Activated T-cell treated with anti-CD3 and anti-CD28 coated beads, Interleukin-2, amount 50 U/mL, for 1 hour (primary cell): ENCODE results near the gene SERINC3.

Source experiments
- DNase-seq: peaks from one replicate; pipeline ENCODE4 v3.0.0-alpha.2; 2020

Gene SERINC3

GRCh38 chr20:44532259-44532980 is 10.6 kb upstream of the SERINC3 start:
- DNase-seq = peak; percentile 23

GRCh38 chr20:44528309-44528708 is 6.4 kb upstream of the SERINC3 start:
- DNase-seq = no peak

GRCh38 chr20:44527716-44528199 is 5.9 kb upstream of the SERINC3 start:
- no peak for DNase-seq

GRCh38 chr20:44526129-44526528 is 4.3 kb upstream of the SERINC3 start:
- no peak for DNase-seq

GRCh38 chr20:44523746-44524145 is 1.9 kb upstream of the SERINC3 start:
- DNase-seq = no peak

- no peak for DNase-seq
Measured at GRCh38 chr20:44522841-44523240, 971 bp upstream of the SERINC3 start.

- peak; percentile 21 for DNase-seq
Measured at GRCh38 chr20:44520881-44521280, 989 bp downstream of the SERINC3 start.

- DNase-seq = no peak
Measured at GRCh38 chr20:44518248-44518647, 3.6 kb downstream of the SERINC3 start.

- no peak for DNase-seq
Measured at GRCh38 chr20:44517454-44517853, 4.4 kb downstream of the SERINC3 start.

GRCh38 chr20:44516491-44516890 is 5.4 kb downstream of the SERINC3 start:
- DNase-seq = no peak

- DNase-seq = no peak
Measured at GRCh38 chr20:44513871-44514270, 8.0 kb downstream of the SERINC3 start.

GRCh38 chr20:44509762-44510161 is 12.1 kb downstream of the SERINC3 start:
- no peak for DNase-seq

GRCh38 chr20:44504402-44505307 is 17.2 kb downstream of the SERINC3 start:
- no peak for DNase-seq

- DNase-seq = no peak
Measured at GRCh38 chr20:44502968-44503367, 18.9 kb downstream of the SERINC3 start.

- no peak for DNase-seq
Measured at GRCh38 chr20:44501448-44501847, 20.4 kb downstream of the SERINC3 start.

- no peak for DNase-seq
Measured at GRCh38 chr20:44500221-44500620, 21.6 kb downstream of the SERINC3 start.

GRCh38 chr20:44497761-44498160 is 24.1 kb downstream of the SERINC3 start:
- DNase-seq = no peak

- no peak for DNase-seq
Measured at GRCh38 chr20:44496976-44497375, 24.9 kb downstream of the SERINC3 start.

GRCh38 chr20:44495802-44496481 is 25.9 kb downstream of the SERINC3 start:
- DNase-seq = no peak

- DNase-seq = no peak
Measured at GRCh38 chr20:44495257-44495656, 26.6 kb downstream of the SERINC3 start.

GRCh38 chr20:44494681-44495080 is 27.2 kb downstream of the SERINC3 start:
- no peak for DNase-seq

GRCh38 chr20:44494266-44494665 is 27.6 kb downstream of the SERINC3 start:
- no peak for DNase-seq

- DNase-seq = no peak
Measured at GRCh38 chr20:44491635-44492395, 30.1 kb downstream of the SERINC3 start.
